ENCODE measurements around the gene BRD3. TPM values are rescaled to one million over a fixed set of nuclear protein-coding genes. Genes with fewer than 3 reads are reported as not detected.

Gene BRD3
- total and polyA plus RNA-seq, 11 donors, result 10.3 to 37.3 (median 27.5) TPM

GRCh38 chr9:134071149-134071548 is 3.3 kb upstream of the BRD3 start:
- H3K4me1 ChIP-seq, result peaks cover 0 to 15% (median 4%) of the 10 kb centered on the region in 12 donors
- H3K27ac ChIP-seq, result no peak overlapping the region
- no peak for DNase-seq
- H3K4me3 ChIP-seq, result no peak overlapping the region
- H3K27me3 ChIP-seq, result peaks cover 0 to 2% (median 0%) of the 10 kb centered on the region in 9 donors
- H3K36me3 ChIP-seq, result no peaks in the 10 kb centered on the region
- WGBS, 4 donors, result 83 to 95% (median 91%) methylated on average over 11 to 12 of the region's 12 CpGs
- TF ChIP-seq, protein P1, sequence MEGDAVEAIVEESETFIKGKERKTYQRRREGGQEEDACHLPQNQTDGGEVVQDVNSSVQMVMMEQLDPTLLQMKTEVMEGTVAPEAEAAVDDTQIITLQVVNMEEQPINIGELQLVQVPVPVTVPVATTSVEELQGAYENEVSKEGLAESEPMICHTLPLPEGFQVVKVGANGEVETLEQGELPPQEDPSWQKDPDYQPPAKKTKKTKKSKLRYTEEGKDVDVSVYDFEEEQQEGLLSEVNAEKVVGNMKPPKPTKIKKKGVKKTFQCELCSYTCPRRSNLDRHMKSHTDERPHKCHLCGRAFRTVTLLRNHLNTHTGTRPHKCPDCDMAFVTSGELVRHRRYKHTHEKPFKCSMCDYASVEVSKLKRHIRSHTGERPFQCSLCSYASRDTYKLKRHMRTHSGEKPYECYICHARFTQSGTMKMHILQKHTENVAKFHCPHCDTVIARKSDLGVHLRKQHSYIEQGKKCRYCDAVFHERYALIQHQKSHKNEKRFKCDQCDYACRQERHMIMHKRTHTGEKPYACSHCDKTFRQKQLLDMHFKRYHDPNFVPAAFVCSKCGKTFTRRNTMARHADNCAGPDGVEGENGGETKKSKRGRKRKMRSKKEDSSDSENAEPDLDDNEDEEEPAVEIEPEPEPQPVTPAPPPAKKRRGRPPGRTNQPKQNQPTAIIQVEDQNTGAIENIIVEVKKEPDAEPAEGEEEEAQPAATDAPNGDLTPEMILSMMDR (IDR thresholded peaks at IDR 0.05), result no peak
- TF ChIP-seq POLR2A (IDR thresholded peaks at IDR 0.05), result no peak
- peaks cover 0 to 1% (median 0%) of the 10 kb centered on the region in 12 donors for H3K9me3 ChIP-seq
- ATAC-seq, result no peak
- intact Hi-C loops (cut with DNase I), result loop anchor here in 2 of 10 donors (2.0 to 10.0 kb wide), 2 partner anchors 64 kb away; partner anchors contain the start of gene WDR5 (in 1 of the 2)

DNA sequence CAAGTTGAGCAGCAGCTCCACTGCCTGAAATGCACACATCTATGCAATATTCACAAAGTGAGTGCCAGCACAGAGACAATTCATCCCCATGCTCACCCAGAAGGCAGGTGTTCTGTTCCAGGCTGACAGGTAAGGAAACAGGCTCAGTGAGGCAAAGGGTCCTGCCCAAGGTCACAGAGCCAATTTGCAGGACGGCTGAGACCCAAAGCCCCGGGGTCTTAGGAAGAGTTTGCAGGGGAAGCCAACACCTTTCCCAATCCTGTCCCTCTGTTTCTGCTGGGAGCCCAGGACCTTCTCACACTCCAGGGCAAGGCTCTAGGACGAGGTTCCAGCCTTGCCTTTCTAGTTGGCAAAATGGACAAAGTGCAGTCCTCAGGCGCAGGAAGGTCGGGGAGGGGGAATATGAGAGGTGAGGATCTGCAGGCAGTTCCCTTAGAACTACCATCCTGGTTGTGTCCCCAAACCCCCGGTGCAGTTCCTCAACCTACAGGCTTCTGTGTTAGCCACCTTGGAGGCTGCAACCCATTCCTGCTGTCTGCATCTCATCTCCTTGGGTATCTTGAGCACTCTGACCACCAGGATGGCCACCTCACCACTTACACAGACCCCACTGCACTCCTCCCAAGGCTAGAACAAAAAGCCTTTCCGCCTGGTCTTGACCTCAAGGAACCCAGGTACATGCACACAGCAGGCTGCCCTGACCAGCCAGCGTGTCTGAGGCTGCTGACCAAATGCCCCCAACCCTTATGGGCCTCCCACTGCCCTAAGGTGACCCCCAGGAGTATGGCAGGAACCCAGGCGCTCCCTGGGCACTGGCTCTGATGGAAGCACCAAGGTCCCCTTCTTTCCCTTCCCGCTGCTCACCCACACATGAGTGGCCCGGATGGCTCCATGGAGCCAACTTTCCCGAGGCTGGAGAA is 1.9 kb upstream of the BRD3 start:
- Histone ChIP-seq H3K4me1 (peaks cover 0 to 29% (median 16%) of the 10 kb centered on the region in 12 donors), H3K27me3 (peaks cover 0 to 2% (median 0%) of the 10 kb centered on the region in 9 donors), H3K36me3 (no peaks in the 10 kb centered on the region), H3K27ac (no peak overlapping the region), H3K9me3 (no peaks in the 10 kb centered on the region), H3K4me3 (peak overlapping the region in 1 of 12 donors; percentile 91)
- intact Hi-C loops (cut with DNase I), result loop anchor here in 9 of 10 donors (2.0 to 10.0 kb wide), 7 partner anchors 42 to 258 kb away; partner anchors contain the start of genes BRD3OS (in 4 of the 9), WDR5 (in 3 of the 9), RNU6ATAC (in 1 of the 9) and RXRA (in 1 of the 9)
- 72 to 83% (median 79%) methylated on average over 12 of the region's 12 CpGs for WGBS, 4 donors
- ATAC-seq (no peak), DNase-seq (peak in 1 of 5 donors; percentile 17)
- TF ChIP-seq, protein P1 (IDR thresholded peaks at IDR 0.05), result no peak
- TF ChIP-seq POLR2A (IDR thresholded peaks at IDR 0.05), result no peak

GRCh38 chr9:134068744-134069479 is 1.1 kb upstream of the BRD3 start:
- intact Hi-C loops (cut with DNase I), result loop anchor here in 8 of 10 donors (1.0 to 10.0 kb wide), 9 partner anchors 42 to 258 kb away; partner anchors contain the start of genes BRD3OS (in 6 of the 8), WDR5 (in 2 of the 8), RNU6ATAC (in 1 of the 8) and RXRA (in 1 of the 8)
- Histone ChIP-seq H3K27ac (peak overlapping the region; percentile 95 to 100 (median 98)), H3K9me3 (no peaks in the 10 kb centered on the region), H3K36me3 (no peaks in the 10 kb centered on the region), H3K4me1 (peaks cover 0 to 37% (median 24%) of the 10 kb centered on the region in 12 donors), H3K4me3 (peak overlapping the region; percentile 61 to 100 (median 90)), H3K27me3 (peaks cover 0 to 2% (median 0%) of the 10 kb centered on the region in 9 donors)
- ATAC-seq (no peak), DNase-seq (peak in 1 of 5 donors; percentile 47)
- no peak for TF ChIP-seq POLR2A (IDR thresholded peaks at IDR 0.05)
- TF ChIP-seq, protein P1 (IDR thresholded peaks at IDR 0.05), result no peak
- WGBS, 4 donors, result 26 to 42% (median 31%) methylated on average over 30 to 31 of the region's 31 CpGs

Measured in heart left ventricle (tissue), 16 donors.